Activated naive CD8-positive, alpha-beta T cell treated with anti-CD3 and anti-CD28 coated beads, Interleukin-2, amount 50 U/mL, for 24 hours (primary cell): ENCODE results near the gene CAMKMT.

Source experiments
- ATAC-seq: fragments of 150-1000 bp; cut with Tn5 transposase; one replicate; pipeline ENCODE4 v1.10.0; 2021
- DNase-seq: peaks from one replicate; pipeline ENCODE4 v3.0.0; 2021
- H3K27ac Mint-ChIP-seq: one replicate; pipeline ENCODE4 v1.8.0; 2021; ENCODE audit warnings: mild to moderate bottlenecking, mixed read lengths
- H3K27me3 Mint-ChIP-seq: one replicate; pipeline ENCODE4 v1.8.0; 2021; ENCODE audit warnings: mixed read lengths
- H3K36me3 Mint-ChIP-seq: one replicate; pipeline ENCODE4 v1.8.0; 2021; ENCODE audit warnings: low read depth, mixed read lengths
- H3K4me1 Mint-ChIP-seq: one replicate; pipeline ENCODE4 v1.8.0; 2021; ENCODE audit warnings: mixed read lengths
- H3K4me3 Mint-ChIP-seq: one replicate; pipeline ENCODE4 v1.8.0; 2021; ENCODE audit warnings: mild to moderate bottlenecking, moderate library complexity, mixed read lengths
- H3K9me3 Mint-ChIP-seq: one replicate; pipeline ENCODE4 v1.8.0; 2021; ENCODE audit warnings: mixed read lengths

CAMKMT gene

GRCh38 chr2:44743473-44743872 is 381.7 kb downstream of the CAMKMT start:
- H3K4me1 Mint-ChIP-seq = no peaks in the 10 kb centered on the region
- DNase-seq (no peak), ATAC-seq (no peak)
- no peak overlapping the region for H3K27ac Mint-ChIP-seq
- H3K9me3 Mint-ChIP-seq = no peaks in the 10 kb centered on the region
- no peak overlapping the region for H3K4me3 Mint-ChIP-seq
- no peaks in the 10 kb centered on the region for H3K36me3 Mint-ChIP-seq
- H3K27me3 Mint-ChIP-seq = no peaks in the 10 kb centered on the region

- Mint-ChIP-seq H3K36me3 (peaks cover 5% of the 10 kb centered on the region), H3K27ac (no peak overlapping the region), H3K4me3 (no peak overlapping the region), H3K27me3 (no peaks in the 10 kb centered on the region), H3K9me3 (no peaks in the 10 kb centered on the region), H3K4me1 (no peaks in the 10 kb centered on the region)
- ATAC-seq (no peak), DNase-seq (no peak)
Measured at GRCh38 chr2:44744961-44745892, 383.5 kb downstream of the CAMKMT start.

GRCh38 chr2:44745922-44746766 is 384.4 kb downstream of the CAMKMT start:
- no peak overlapping the region for H3K27ac Mint-ChIP-seq

GRCh38 chr2:44746856-44747615 is 385.3 kb downstream of the CAMKMT start:
- no peaks in the 10 kb centered on the region for H3K27me3 Mint-ChIP-seq
- DNase-seq = no peak
- peaks cover 5% of the 10 kb centered on the region for H3K36me3 Mint-ChIP-seq

More at GRCh38 chr2:44745922-44746766, 384.4 kb downstream of the CAMKMT start:
- ATAC-seq = no peak
- Mint-ChIP-seq H3K9me3 (no peaks in the 10 kb centered on the region), H3K4me1 (no peaks in the 10 kb centered on the region), H3K4me3 (no peak overlapping the region), H3K27me3 (no peaks in the 10 kb centered on the region), H3K36me3 (peaks cover 5% of the 10 kb centered on the region)
- DNase-seq = no peak

GRCh38 chr2:44747794-44748193 is 386.0 kb downstream of the CAMKMT start:
- Mint-ChIP-seq H3K4me3 (no peak overlapping the region), H3K9me3 (no peaks in the 10 kb centered on the region), H3K4me1 (no peaks in the 10 kb centered on the region), H3K27me3 (no peaks in the 10 kb centered on the region), H3K36me3 (peaks cover 5% of the 10 kb centered on the region), H3K27ac (no peak overlapping the region)
- ATAC-seq = no peak
- DNase-seq = no peak

More at GRCh38 chr2:44746856-44747615, 385.3 kb downstream of the CAMKMT start:
- H3K4me3 Mint-ChIP-seq = no peak overlapping the region
- H3K4me1 Mint-ChIP-seq = no peaks in the 10 kb centered on the region
- no peak overlapping the region for H3K27ac Mint-ChIP-seq
- no peak for ATAC-seq
- no peaks in the 10 kb centered on the region for H3K9me3 Mint-ChIP-seq

- H3K27me3 Mint-ChIP-seq = no peaks in the 10 kb centered on the region
- H3K9me3 Mint-ChIP-seq = no peaks in the 10 kb centered on the region
- peaks cover 6% of the 10 kb centered on the region for H3K4me1 Mint-ChIP-seq
- no peak overlapping the region for H3K4me3 Mint-ChIP-seq
- peaks cover 5% of the 10 kb centered on the region for H3K36me3 Mint-ChIP-seq
- H3K27ac Mint-ChIP-seq = no peak overlapping the region
- DNase-seq (no peak), ATAC-seq (no peak)
Measured at GRCh38 chr2:44751754-44752479, 390.2 kb downstream of the CAMKMT start.

GRCh38 chr2:44752761-44753160 is 391.0 kb downstream of the CAMKMT start:
- Mint-ChIP-seq H3K27me3 (no peaks in the 10 kb centered on the region), H3K27ac (no peak overlapping the region), H3K4me3 (no peak overlapping the region), H3K36me3 (peaks cover 5% of the 10 kb centered on the region), H3K4me1 (peaks cover 6% of the 10 kb centered on the region), H3K9me3 (no peaks in the 10 kb centered on the region)
- DNase-seq (no peak), ATAC-seq (no peak)

- DNase-seq (peak; percentile 23), ATAC-seq (peak; percentile 83)
- H3K36me3 Mint-ChIP-seq = peaks cover 5% of the 10 kb centered on the region
- peaks cover 6% of the 10 kb centered on the region for H3K4me1 Mint-ChIP-seq
- H3K9me3 Mint-ChIP-seq = no peaks in the 10 kb centered on the region
- H3K27ac Mint-ChIP-seq = no peak overlapping the region
- H3K4me3 Mint-ChIP-seq = no peak overlapping the region
- H3K27me3 Mint-ChIP-seq = no peaks in the 10 kb centered on the region
Measured at GRCh38 chr2:44753552-44754285, 392.0 kb downstream of the CAMKMT start.

GRCh38 chr2:44758591-44758990 is 396.8 kb downstream of the CAMKMT start:
- Mint-ChIP-seq H3K4me1 (peaks cover 1% of the 10 kb centered on the region), H3K9me3 (no peaks in the 10 kb centered on the region), H3K27me3 (no peaks in the 10 kb centered on the region), H3K36me3 (no peaks in the 10 kb centered on the region), H3K27ac (no peak overlapping the region), H3K4me3 (no peak overlapping the region)
- DNase-seq (no peak), ATAC-seq (no peak)

GRCh38 chr2:44759823-44760222 is 398.1 kb downstream of the CAMKMT start:
- no peak overlapping the region for H3K27ac Mint-ChIP-seq
- DNase-seq (no peak), ATAC-seq (no peak)
- H3K4me3 Mint-ChIP-seq = no peak overlapping the region
- H3K9me3 Mint-ChIP-seq = no peaks in the 10 kb centered on the region
- no peaks in the 10 kb centered on the region for H3K4me1 Mint-ChIP-seq
- H3K36me3 Mint-ChIP-seq = no peaks in the 10 kb centered on the region
- H3K27me3 Mint-ChIP-seq = no peaks in the 10 kb centered on the region

GRCh38 chr2:44763275-44763782 is 401.6 kb downstream of the CAMKMT start:
- Mint-ChIP-seq H3K27ac (no peak overlapping the region), H3K4me1 (no peaks in the 10 kb centered on the region), H3K4me3 (no peak overlapping the region), H3K27me3 (no peaks in the 10 kb centered on the region), H3K9me3 (no peaks in the 10 kb centered on the region), H3K36me3 (no peaks in the 10 kb centered on the region)
- DNase-seq = no peak
- no peak for ATAC-seq

GRCh38 chr2:44766220-44766619 is 404.5 kb downstream of the CAMKMT start:
- Mint-ChIP-seq H3K9me3 (no peaks in the 10 kb centered on the region), H3K36me3 (no peaks in the 10 kb centered on the region), H3K4me1 (no peaks in the 10 kb centered on the region), H3K27me3 (no peaks in the 10 kb centered on the region), H3K27ac (no peak overlapping the region), H3K4me3 (no peak overlapping the region)
- ATAC-seq (no peak), DNase-seq (no peak)

- Mint-ChIP-seq H3K27me3 (no peaks in the 10 kb centered on the region), H3K27ac (no peak overlapping the region), H3K36me3 (no peaks in the 10 kb centered on the region), H3K9me3 (no peaks in the 10 kb centered on the region), H3K4me3 (no peak overlapping the region), H3K4me1 (no peaks in the 10 kb centered on the region)
- ATAC-seq (no peak), DNase-seq (no peak)
Measured at GRCh38 chr2:44766777-44767176, 405.0 kb downstream of the CAMKMT start.
